MCF 10A (cell line): ENCODE results near the gene GRIN3B. TPM values are rescaled to one million over a fixed set of nuclear protein-coding genes. Genes with fewer than 3 reads are reported as not detected.

Experiments
- BruUV-seq: library from RNA; stranded (reverse); fragments of 400-500 nt; replicated peaks from 2 replicates; lab custom pipeline; 2021; lab: Mats Ljungman, UMichigan
- CTCF ChIA-PET: fragments of 300-600 bp; sonication (Branson Sonifier 250); formaldehyde crosslinking; extraction: SDS; loops from one replicate; lab custom pipeline; 2021; ENCODE audit warnings: antibody characterized with exemption, inconsistent platforms; lab: Yijun Ruan, JAX
- POLR2A ChIA-PET: fragments of 300-600, 350-650 bp; sonication (Branson Sonifier 250); formaldehyde crosslinking; extraction: SDS; loops from one replicate; lab custom pipeline; 2020; ENCODE audit warnings: antibody characterized with exemption, inconsistent platforms; lab: Yijun Ruan, JAX
- DNase-seq: peaks from one replicate; pipeline ENCODE4 v3.0.0-alpha.2; 2018; ENCODE audit not compliant: unreplicated experiment
- H3K27ac Mint-ChIP-seq: one replicate; pipeline ENCODE4 v1.8.0; 2022; ENCODE audit warnings: mild to moderate bottlenecking, low read depth, mixed read lengths; ENCODE audit not compliant: unreplicated experiment
- H3K27me3 Mint-ChIP-seq: one replicate; pipeline ENCODE4 v1.8.0; 2022; ENCODE audit warnings: mixed read lengths; ENCODE audit not compliant: insufficient read depth, unreplicated experiment
- H3K36me3 Mint-ChIP-seq: one replicate; pipeline ENCODE4 v1.8.0; 2022; ENCODE audit warnings: mild to moderate bottlenecking, moderate library complexity, mixed read lengths; ENCODE audit not compliant: insufficient read depth, unreplicated experiment
- H3K4me1 Mint-ChIP-seq: one replicate; pipeline ENCODE4 v1.8.0; 2022; ENCODE audit warnings: mixed read lengths; ENCODE audit not compliant: insufficient read depth, unreplicated experiment
- H3K4me3 Mint-ChIP-seq: one replicate; pipeline ENCODE4 v1.8.0; 2022; ENCODE audit warnings: mild to moderate bottlenecking, moderate library complexity, mixed read lengths; ENCODE audit not compliant: unreplicated experiment
- H3K9me3 Mint-ChIP-seq: one replicate; pipeline ENCODE4 v1.8.0; 2022; ENCODE audit warnings: mixed read lengths; ENCODE audit not compliant: unreplicated experiment
- CTCF ChIP-seq: fragments of 200-600 bp; IDR thresholded peaks from one replicate; pipeline ENCODE4 v1.8.0; 2022; ENCODE audit warnings: antibody characterized with exemption, mild to moderate bottlenecking; ENCODE audit not compliant: unreplicated experiment
- intact Hi-C: fragments of 100-400 bp; cut with micrococcal nuclease; formaldehyde crosslinking; loops from 2 replicates; pipeline ENCODE4 v1.14.1; 2022
- total RNA-seq: library from RNA; stranded (reverse); gene quantifications from 2 replicates; pipeline ENCODE4 v1.2.3, GENCODE V29; 2022

The GRIN3B gene
- total RNA-seq, 1 experiment from 2014 or later: not detected

GRCh38 chr19:960020-960419, 40.2 kb upstream of the GRIN3B start:
- Mint-ChIP-seq H3K4me3 (no peak overlapping the region), H3K27me3 (no peaks in the 10 kb centered on the region), H3K36me3 (peaks cover 14% of the 10 kb centered on the region), H3K27ac (no peak overlapping the region), H3K9me3 (no peaks in the 10 kb centered on the region), H3K4me1 (peaks cover 16% of the 10 kb centered on the region)
- ChIA-PET CTCF (interaction anchor here (0.9 kb wide), 1 partner anchor 22 kb away, joined by 3 read pairs; no protein-coding TSS in a partner anchor), POLR2A (interaction anchor here (0.7 kb wide), 1 partner anchor 176 kb away, joined by 3 read pairs; no protein-coding TSS in a partner anchor)
- TF ChIP-seq CTCF: no peak
- DNase-seq: no peak
- intact Hi-C loops: no loop called here
- no TSS peak for BruUV-seq

DNA sequence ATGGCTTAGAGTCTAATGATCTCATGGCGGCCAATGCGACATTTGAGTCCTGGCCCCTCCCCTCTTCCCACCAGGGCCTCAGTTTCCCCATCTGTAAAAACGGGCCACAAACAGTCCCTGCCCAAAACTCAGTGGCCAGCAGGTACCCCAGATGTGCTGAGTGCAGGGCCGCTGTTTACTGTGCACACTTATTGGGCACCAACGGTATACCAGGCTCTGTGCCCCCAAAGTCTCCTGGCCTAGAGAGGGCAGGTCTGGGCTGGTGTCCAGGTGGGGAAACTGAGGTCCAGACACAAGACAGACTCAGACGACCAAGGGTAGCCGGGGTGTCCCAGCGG, 39.6 kb upstream of the GRIN3B start:
- intact Hi-C loops: no loop called here
- Mint-ChIP-seq H3K36me3 (peaks cover 18% of the 10 kb centered on the region), H3K9me3 (no peaks in the 10 kb centered on the region), H3K27me3 (no peaks in the 10 kb centered on the region), H3K4me1 (peaks cover 16% of the 10 kb centered on the region), H3K4me3 (no peak overlapping the region), H3K27ac (no peak overlapping the region)
- BruUV-seq: no TSS peak
- CTCF ChIA-PET: no interaction called here
- TF ChIP-seq CTCF: no peak
- POLR2A ChIA-PET: no interaction called here
- DNase-seq: no peak

DNA sequence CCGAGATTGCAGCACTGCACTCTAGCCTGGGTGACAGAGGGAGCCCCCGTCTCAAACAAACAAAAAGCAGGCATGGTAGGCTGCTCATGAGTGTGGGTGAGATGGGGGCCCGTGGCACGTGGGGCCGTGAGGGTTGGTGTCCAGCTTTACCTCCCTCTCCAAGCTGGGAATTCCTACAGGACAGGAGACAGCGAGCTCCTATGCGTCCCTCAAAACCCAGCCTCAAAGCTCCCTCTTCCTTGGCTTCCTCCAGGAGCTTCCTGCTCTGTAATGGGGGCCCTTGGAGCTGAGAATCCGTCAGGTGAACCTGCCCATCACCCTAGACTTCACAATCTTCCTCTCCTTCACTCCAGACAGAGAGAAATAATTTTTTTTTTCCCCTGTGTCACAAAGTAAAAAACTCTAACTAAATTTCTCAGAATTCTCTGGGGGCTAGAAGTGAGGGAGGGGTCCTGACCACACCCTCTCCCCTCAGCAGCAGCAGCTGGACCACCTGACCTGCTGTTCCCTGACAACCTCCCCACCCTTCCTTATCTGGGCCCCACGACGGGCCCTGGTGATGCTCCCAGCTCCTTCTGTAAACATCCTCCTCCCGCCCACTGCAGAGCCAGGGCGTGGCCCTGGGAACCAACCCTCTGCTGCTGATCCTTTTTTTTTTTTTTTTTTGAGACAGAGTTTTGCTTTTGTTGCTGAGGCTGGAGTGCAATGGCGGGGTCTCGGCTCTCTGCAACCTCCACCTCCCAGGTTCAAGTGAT, 38.2 kb upstream of the GRIN3B start:
- BruUV-seq: no TSS peak
- Mint-ChIP-seq H3K36me3 (peaks cover 32% of the 10 kb centered on the region), H3K4me3 (no peak overlapping the region), H3K27ac (no peak overlapping the region), H3K27me3 (no peaks in the 10 kb centered on the region), H3K4me1 (peaks cover 16% of the 10 kb centered on the region), H3K9me3 (no peaks in the 10 kb centered on the region)
- ChIA-PET POLR2A (no interaction called here), CTCF (interaction anchor here (0.6 to 1.2 kb wide), 5 partner anchors 20 to 444 kb away, joined by 3 to 8 read pairs (median 3); no protein-coding TSS in a partner anchor)
- peak; percentile 36 for DNase-seq
- TF ChIP-seq CTCF: no peak
- intact Hi-C loops: no loop called here

DNA sequence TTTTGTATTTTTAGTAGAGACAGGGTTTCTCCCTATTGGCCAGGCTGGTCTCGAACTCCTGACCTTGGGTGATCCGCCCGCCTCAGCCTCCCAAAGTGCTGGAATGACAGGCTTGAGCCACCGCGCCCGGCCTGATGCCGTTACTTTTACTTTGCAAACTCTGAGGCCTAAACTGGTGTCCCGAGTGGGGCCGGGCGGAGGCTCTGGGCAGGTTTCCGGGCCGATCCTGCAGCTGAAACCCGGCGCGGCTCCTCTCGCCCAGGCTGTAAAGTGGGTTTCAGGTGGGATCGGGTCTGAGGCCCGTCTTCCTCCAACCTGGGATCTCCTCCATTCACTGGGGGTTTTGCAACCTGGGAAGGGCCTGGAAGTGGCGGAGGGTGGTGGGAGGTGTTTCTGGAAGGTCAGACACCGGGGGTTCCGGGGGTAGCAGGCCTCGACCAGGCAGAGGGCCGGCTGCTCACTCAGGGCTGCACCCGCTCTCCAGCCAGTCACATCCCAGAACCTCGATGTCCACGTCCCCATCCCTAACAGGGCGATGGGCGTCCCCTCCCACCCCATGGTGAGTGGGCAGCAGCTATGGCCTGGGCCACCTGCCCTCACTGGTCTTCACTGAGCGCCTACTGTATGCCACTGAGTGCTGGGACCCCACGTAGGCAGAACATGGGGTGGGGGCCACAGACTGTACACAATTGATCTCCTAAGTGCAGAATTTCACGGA, 37.4 kb upstream of the GRIN3B start:
- no peak for TF ChIP-seq CTCF
- Mint-ChIP-seq H3K27me3 (no peaks in the 10 kb centered on the region), H3K27ac (no peak overlapping the region)

More for the DNA sequence above, 37.4 kb upstream of the GRIN3B start:
- no peak overlapping the region for H3K4me3 Mint-ChIP-seq
- ChIA-PET POLR2A (no interaction called here), CTCF (interaction anchor here (0.6 to 1.2 kb wide), 5 partner anchors 19 to 443 kb away, joined by 3 to 8 read pairs (median 3); no protein-coding TSS in a partner anchor)
- H3K4me1 Mint-ChIP-seq: peaks cover 16% of the 10 kb centered on the region
- no peaks in the 10 kb centered on the region for H3K9me3 Mint-ChIP-seq
- no TSS peak for BruUV-seq
- intact Hi-C loops: no loop called here
- H3K36me3 Mint-ChIP-seq: peaks cover 40% of the 10 kb centered on the region
- no peak for DNase-seq
